Measurements from ENCODE around the gene MRPL21.

The MRPL21 gene

DNA sequence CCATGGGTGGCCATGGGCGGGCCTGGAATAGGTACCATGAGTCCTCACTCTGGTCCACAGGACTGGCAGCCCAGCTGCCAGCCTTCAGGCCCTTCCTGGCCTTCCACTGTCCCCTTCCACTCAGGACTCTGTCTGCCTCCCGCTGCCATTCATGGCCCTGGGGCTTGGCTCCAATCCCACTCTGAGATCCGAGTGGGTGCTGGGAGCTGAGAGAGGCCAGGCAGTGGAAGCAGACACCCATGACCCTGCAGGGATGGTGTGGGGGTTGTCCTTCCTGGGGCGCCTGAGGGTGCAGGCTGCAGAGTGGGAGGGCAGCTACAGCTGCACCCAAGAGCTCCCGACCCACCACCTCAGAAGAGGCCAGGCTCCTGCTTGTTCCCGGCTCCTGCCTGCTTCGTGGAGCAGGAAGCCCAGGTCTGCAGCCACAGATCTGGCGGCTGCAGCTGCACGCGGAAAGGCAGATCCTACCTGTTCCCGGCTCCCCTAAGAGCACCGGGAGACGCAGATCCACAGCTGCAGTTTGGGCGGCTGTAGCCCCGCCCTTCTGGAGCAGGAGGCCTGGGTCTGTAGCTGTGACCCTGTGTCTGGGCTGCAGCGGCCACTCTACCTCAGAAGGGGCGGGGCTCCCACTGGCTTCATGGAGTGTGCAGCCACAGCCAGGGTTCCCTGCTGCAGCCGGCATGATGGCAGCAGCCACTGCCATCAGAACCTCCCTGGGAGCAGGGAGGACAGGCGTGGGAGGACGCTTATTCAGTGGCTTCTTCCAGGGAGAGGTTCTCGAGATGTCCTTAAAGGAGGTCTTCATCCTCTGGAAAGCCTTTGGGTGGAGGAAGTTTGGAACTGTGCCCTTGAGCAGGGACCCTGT, 27.6 kb upstream of the MRPL21 start:
- no peak overlapping the region for H3K4me3 ChIP-seq (replicated peaks; ENCODE audit: low read depth, low read length)
- DNase-seq (ENCODE audit: low read depth) = no peak
- TF ChIP-seq, protein P1, sequence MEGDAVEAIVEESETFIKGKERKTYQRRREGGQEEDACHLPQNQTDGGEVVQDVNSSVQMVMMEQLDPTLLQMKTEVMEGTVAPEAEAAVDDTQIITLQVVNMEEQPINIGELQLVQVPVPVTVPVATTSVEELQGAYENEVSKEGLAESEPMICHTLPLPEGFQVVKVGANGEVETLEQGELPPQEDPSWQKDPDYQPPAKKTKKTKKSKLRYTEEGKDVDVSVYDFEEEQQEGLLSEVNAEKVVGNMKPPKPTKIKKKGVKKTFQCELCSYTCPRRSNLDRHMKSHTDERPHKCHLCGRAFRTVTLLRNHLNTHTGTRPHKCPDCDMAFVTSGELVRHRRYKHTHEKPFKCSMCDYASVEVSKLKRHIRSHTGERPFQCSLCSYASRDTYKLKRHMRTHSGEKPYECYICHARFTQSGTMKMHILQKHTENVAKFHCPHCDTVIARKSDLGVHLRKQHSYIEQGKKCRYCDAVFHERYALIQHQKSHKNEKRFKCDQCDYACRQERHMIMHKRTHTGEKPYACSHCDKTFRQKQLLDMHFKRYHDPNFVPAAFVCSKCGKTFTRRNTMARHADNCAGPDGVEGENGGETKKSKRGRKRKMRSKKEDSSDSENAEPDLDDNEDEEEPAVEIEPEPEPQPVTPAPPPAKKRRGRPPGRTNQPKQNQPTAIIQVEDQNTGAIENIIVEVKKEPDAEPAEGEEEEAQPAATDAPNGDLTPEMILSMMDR (IDR thresholded peaks at IDR 0.05; ENCODE audit: low read length, missing control alignments) = no peak

DNA sequence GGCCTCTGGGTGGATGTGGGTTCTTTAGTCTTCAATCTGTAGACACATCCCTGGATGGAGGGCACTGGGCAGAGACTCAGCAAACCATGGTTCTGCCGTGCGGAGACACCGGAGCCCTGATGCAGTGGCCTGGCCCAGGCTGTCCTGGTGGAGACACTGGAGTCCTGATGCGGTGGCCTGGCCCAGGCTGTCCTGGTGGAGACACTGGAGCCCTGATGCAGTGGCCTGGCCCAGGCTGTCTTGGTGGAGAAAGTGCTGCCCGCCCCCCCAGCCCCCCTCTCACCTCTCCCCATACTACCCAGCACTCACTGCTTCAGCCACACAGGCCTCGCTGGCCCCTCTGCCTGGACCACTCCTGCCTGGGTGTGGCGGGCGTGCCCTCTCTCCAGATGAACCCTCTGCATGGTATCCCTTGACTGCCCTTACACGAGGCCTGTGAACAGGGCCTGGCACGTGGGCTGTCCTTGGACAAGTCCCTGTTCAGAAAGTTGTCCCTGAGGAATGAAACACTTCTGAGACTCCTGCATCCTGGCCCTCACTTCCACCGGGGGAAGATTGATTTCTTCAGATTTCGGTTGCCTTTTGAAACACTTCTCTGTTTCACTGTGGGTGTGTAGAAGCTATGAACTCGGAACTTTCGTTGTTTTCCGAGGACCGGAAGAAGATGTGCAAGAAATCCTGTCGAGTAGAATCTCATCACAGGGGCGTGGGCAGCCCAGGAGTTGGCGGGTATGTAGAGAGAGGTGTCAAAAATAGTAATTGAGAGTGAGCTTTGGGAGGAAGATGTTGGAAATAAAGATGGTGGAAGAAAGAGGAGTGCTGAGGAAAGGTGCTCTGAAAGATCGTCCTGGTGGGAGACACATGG, 26.3 kb upstream of the MRPL21 start:
- H3K4me3 ChIP-seq (replicated peaks; ENCODE audit: low read depth, low read length) = no peak overlapping the region
- TF ChIP-seq, protein P1 (IDR thresholded peaks at IDR 0.05; ENCODE audit: low read length, missing control alignments) = no peak
- no peak for DNase-seq (ENCODE audit: low read depth)

DNA sequence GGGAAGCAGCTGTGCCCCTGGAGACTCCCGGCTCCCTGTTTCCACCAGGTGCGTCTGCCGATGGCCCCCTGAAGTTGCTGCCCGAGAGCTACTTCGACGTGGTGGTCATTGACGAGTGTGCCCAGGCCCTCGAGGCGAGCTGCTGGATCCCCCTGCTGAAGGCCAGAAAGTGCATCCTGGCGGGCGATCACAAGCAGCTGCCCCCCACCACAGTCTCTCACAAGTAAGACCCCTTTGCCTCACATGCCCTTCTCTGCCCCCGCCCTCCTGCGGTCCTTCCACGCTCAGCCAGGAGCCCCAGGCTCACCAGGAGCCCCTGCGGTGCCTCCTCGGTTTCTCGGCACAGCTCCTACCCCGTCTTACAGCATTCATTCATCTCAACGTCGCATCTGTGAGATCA, 25.5 kb upstream of the MRPL21 start:
- no peak overlapping the region for H3K4me3 ChIP-seq (replicated peaks; ENCODE audit: low read depth, low read length)
- DNase-seq (ENCODE audit: low read depth) = no peak
- TF ChIP-seq, protein P1 (IDR thresholded peaks at IDR 0.05; ENCODE audit: low read length, missing control alignments) = no peak

DNA sequence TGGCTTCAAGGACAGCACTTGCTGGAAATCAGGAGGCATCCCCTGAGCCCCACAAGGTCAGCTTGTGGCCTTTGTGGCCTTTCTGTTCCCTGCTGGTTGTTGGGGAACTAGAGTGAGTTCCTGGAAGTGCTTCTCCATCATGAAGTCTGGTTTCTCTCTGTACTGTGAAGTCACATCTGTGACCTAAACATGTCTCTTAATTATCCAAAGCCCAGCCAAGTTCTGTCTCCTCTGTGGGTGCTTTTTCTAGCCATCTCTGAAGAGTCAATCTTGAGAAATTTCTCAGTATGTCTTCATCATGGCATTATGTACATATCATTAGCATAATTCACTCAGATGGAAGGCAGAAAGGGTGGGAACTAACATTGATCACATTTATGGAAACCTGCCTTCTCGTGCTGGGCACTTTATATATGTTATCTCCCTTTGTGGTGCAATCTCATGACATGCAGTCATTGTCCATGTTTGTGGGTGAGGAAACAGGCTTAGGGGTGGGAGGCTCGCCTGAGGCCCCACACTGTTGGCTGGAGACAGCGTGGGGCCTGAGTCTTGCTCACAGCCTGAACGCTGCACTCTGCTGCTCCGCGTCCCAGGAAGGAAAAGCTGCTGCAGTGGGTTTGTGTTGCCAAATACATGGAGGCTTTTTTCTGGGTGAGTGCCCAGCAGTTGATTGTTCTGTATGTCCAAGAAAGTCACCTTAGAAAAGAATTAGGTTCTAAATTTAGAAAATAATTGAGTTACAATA, 24.7 kb upstream of the MRPL21 start:
- H3K4me3 ChIP-seq (replicated peaks; ENCODE audit: low read depth, low read length) = no peak overlapping the region
- peak; percentile 69 for DNase-seq (ENCODE audit: low read depth)
- TF ChIP-seq, protein P1 (IDR thresholded peaks at IDR 0.05; ENCODE audit: low read length, missing control alignments) = no peak

DNA sequence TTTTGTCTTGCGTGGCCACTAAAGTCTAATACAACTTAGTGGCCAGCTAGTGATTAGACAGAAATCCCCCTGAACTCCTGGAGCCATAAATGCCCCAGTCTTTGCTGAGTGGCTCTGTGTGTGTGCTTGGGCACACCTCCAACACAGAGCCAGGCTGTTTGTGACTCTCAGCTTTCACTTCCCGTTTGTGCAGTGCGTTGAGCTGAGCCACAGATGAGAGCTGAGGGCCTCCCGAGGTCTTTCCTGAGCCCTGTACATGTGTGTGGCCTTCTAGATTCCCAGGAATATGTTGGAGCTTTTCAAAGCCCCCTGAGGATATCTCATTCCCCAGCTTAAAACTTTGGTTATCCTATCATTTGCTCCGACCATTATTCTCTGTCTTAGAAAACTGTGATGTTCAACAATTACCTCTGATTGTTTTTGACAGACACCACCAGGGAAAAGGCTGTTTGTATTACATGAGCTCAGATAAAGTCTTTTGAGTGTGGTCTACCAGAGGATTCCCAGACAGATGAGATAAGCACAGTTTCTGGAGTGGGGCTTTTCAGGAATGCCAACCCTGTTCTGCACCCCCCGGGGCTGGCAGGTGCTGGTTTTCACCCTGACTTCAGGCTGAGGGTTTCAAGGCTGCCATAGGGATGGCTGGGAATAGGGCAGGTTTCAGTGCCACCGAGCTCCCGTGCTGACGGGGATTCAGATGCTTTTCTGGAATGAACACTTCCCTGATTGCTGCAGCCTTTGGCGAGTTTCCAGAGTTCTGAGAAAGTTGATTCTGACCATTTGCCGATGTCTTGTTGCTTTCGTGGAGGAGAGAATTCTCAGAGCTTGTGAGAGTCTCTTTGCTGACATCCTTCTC, 23.9 kb upstream of the MRPL21 start:
- TF ChIP-seq, protein P1 (IDR thresholded peaks at IDR 0.05; ENCODE audit: low read length, missing control alignments) = no peak
- peak; percentile 66 for DNase-seq (ENCODE audit: low read depth)
- H3K4me3 ChIP-seq (replicated peaks; ENCODE audit: low read depth, low read length) = no peak overlapping the region

DNA sequence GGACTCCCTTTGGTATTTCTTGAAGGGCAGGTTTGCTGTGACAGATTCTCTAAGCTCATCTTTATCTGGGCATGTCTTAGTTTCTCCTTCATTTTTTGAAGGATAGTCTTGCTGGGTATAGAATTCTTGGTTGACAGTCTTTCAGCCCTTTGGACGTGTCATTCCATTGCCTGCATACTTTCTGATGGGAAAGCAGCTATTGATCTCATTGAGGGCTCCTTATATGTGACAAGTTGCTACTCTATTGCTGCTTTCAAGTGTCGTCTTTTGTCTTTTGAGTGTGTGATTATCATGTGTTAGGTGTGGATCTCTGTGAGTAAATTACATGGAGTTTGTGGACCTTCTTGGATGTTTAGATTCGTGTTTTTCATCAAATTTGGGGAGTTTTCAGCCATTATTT, 22.0 kb upstream of the MRPL21 start:
- no peak overlapping the region for H3K4me3 ChIP-seq (replicated peaks; ENCODE audit: low read depth, low read length)
- TF ChIP-seq, protein P1 (IDR thresholded peaks at IDR 0.05; ENCODE audit: low read length, missing control alignments) = no peak
- no peak for DNase-seq (ENCODE audit: low read depth)

Data from fibroblast of pulmonary artery (primary cell).